Gastroesophageal sphincter (tissue), 4 donors: ENCODE results near the gene CRYGN. TPM values are rescaled to one million over a fixed set of nuclear protein-coding genes. Genes with fewer than 3 reads are reported as not detected.

Experiments used
- ATAC-seq: fragments of 150-250 bp; one replicate; pipeline ENCODE4 v1.9.1; 2016; ENCODE audit warnings: mild to moderate bottlenecking, moderate library complexity
- H3K27ac ChIP-seq, 4 donors: fragments of 200-600 bp; sonication (generic) in 3 of 4; 1 replicate in 3 of 4; 2 replicates in 1 of 4; pipeline ENCODE4 v1.5.1; 2016 to 2019
- H3K27me3 ChIP-seq: fragments of 200-600 bp; sonication (generic); one replicate; pipeline ENCODE4 v1.5.1; 2019
- H3K36me3 ChIP-seq, 2 donors: fragments of 200-600 bp; sonication (generic); one replicate each; pipeline ENCODE4 v1.5.1; 2019; ENCODE audit warnings: control low read depth in 1 of 2
- H3K4me1 ChIP-seq, 3 donors: fragments of 200-600 bp; sonication (generic); 1 replicate in 2 of 3; 2 replicates in 1 of 3; pipeline ENCODE4 v1.5.1; 2016 to 2019; ENCODE audit warnings: control low read depth in 2 of 3
- H3K4me3 ChIP-seq, 2 donors: fragments of 200-600 bp; sonication (generic); one replicate each; pipeline ENCODE4 v1.5.1; 2019; ENCODE audit warnings: mild to moderate bottlenecking in 1 of 2, moderate library complexity in 1 of 2
- H3K9me3 ChIP-seq, 3 donors: fragments of 200-600 bp; sonication (generic); one replicate each; pipeline ENCODE4 v1.5.1; 2017 to 2019; ENCODE audit warnings: control low read depth in 2 of 3
- CTCF ChIP-seq, 4 experiments: fragments of 200-600 bp in 2 of 4; fragments of 450-650 bp in 2 of 4; sonication (generic) in 1 of 4; IDR thresholded peaks; one replicate each; pipeline ENCODE4 v1.5.1; 2017 to 2019; ENCODE audit warnings: antibody characterized with exemption in 4 of 4, mild to moderate bottlenecking in 2 of 4, moderate library complexity in 2 of 4
- EP300 ChIP-seq: sonication (generic); formaldehyde crosslinking; IDR thresholded peaks from one replicate; pipeline ENCODE4 v1.6.1; 2017; ENCODE audit warnings: antibody characterized with exemption, mild to moderate bottlenecking
- POLR2A ChIP-seq, 2 donors: fragments of 450-650 bp; IDR thresholded peaks; one replicate each; pipeline ENCODE4 v1.6.1; 2017; ENCODE audit warnings: antibody characterized with exemption in 2 of 2, mild to moderate bottlenecking in 2 of 2, moderate library complexity in 1 of 2
- POLR2AphosphoS5 ChIP-seq: sonication (generic); formaldehyde crosslinking; IDR thresholded peaks from one replicate; pipeline ENCODE4 v1.6.1; 2017; ENCODE audit warnings: antibody characterized with exemption
- WGBS, 2 donors: methylation state at CpG; one replicate each; pipeline ENCODE4 v1.1.5; 2018; ENCODE audit warnings: low coverage in 1 of 2; 5-methylcytosine and 5-hydroxymethylcytosine counted together
- total RNA-seq, 4 donors: library from RNA; depleted of rRNA; stranded (reverse); fragments of >200 nt; gene quantifications; one replicate each; pipeline ENCODE4 v1.1.0, GENCODE V29; 2016

CRYGN gene
- total RNA-seq, 4 donors from 2014 or later = 0.27 to 4.4 TPM; not detected in 2

DNA sequence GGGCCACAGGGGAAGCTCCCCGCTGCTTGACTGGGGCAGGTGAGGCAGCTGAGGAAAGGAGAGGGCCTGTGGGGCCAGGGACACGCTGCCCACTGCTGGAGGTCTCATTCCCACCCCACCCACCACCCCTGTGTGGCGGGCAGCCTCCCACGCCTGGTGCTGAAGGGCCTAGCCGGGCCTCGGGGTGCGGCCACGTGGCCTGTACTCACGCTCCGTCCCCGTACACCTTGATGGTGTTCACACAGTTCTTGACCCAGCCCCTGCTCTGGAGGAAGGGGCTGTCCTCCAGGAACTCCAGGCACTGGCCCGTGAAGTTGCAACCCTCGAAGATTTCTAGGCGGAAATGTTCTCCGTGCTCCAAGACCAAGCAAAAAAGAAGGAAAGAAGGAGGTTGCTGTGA is 4.0 kb downstream of the CRYGN start:
- Histone ChIP-seq H3K4me3 (no peak overlapping the region), H3K36me3 (no peaks in the 10 kb centered on the region), H3K4me1 (peaks cover 0 to 17% (median 17%) of the 10 kb centered on the region in 3 donors), H3K27ac (peak overlapping the region in 3 of 4 donors; percentile 15 to 61 (median 54)), H3K9me3 (no peaks in the 10 kb centered on the region), H3K27me3 (peaks cover 26% of the 10 kb centered on the region)
- TF ChIP-seq POLR2AphosphoS5 (no peak), EP300 (no peak), CTCF (IDR thresholded peaks at IDR 0.05) (no peak), POLR2A (IDR thresholded peaks at IDR 0.05) (no peak)
- 93 to 100% methylated on average over 2 to 3 of the region's 15 CpGs for WGBS, 2 donors
- ATAC-seq = no peak

- no peaks in the 10 kb centered on the region for H3K9me3 ChIP-seq
- no peak overlapping the region for H3K4me3 ChIP-seq
- TF ChIP-seq POLR2AphosphoS5 (no peak), EP300 (no peak), POLR2A (IDR thresholded peaks at IDR 0.05) (no peak), CTCF (IDR thresholded peaks at IDR 0.05) (no peak)
- no peak for ATAC-seq
- peak overlapping the region in 1 of 4 donors; percentile 15 for H3K27ac ChIP-seq
- peaks cover 0 to 10% (median 10%) of the 10 kb centered on the region in 3 donors for H3K4me1 ChIP-seq
- H3K36me3 ChIP-seq = no peaks in the 10 kb centered on the region
- peaks cover 26% of the 10 kb centered on the region for H3K27me3 ChIP-seq
- WGBS, 2 donors = 100% methylated on average over 1 of the region's 20 CpGs
These were observed 4.6 kb downstream of the CRYGN start for GRCh38 chr7:151435103-151435916.

DNA sequence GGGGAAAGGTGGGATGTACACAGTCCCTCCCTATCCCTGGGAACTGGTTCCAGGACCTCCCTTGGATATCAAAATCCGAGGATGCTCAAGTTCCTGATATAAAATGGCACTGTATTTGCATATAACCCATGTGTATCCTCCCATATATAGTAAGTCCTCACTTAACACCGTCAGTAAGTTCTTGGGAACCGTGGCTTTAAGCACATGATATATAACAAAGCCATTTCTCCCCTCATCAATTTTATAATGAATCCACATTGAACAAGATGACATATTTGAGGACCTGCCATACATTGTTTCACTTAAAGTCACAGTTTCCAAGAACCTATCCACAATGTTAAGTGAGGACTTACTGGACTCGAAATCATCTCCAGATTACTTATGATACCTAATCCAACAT is 5.4 kb downstream of the CRYGN start:
- no peak overlapping the region for H3K27ac ChIP-seq
- no peak for TF ChIP-seq POLR2AphosphoS5
- TF ChIP-seq EP300 = no peak
- no peak for TF ChIP-seq CTCF (IDR thresholded peaks at IDR 0.05)
- TF ChIP-seq POLR2A (IDR thresholded peaks at IDR 0.05) = no peak
- no peaks in the 10 kb centered on the region for H3K9me3 ChIP-seq
- no peaks in the 10 kb centered on the region for H3K36me3 ChIP-seq
- peaks cover 19% of the 10 kb centered on the region for H3K27me3 ChIP-seq
- H3K4me3 ChIP-seq = no peak overlapping the region
- H3K4me1 ChIP-seq = peaks cover 0 to 4% (median 3%) of the 10 kb centered on the region in 3 donors
- WGBS, 2 donors = 80 to 87% methylated on average over 4 of the region's 4 CpGs
- ATAC-seq = no peak

DNA sequence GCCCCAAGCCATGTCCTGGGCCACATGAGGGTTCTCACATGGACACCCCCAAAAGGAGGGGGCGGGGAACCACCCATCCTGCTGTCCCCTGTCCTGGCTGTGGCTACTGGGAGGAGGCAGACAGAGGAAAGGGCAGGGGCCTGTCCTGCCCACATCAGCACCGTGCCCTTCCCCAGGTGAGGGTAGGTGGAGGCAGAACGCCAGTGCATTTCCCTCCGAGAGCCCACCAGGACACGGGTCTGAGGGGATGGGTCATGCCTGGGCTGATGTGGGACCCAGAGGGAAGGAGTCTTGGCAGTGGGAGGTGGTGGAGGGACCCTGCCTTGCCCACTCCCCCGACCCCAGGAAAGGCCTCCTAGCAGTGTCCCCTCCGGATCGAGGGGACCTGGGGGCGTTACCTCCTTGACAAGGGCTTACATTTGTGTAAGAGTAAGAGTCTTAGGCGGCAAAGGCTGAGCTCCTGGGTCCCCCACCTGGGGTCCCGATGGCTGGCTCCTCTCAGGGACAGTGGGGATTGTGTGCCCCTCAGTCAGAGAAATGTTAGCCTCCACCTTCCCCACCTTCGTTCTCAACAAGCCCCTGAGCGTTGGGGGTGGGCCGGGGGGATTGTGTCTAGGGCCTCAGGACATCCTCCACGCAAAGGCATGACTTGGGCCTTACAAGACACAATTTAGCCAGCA is 6.1 kb downstream of the CRYGN start:
- H3K36me3 ChIP-seq = no peaks in the 10 kb centered on the region
- H3K4me3 ChIP-seq = no peak overlapping the region
- no peak for ATAC-seq
- H3K27me3 ChIP-seq = peaks cover 12% of the 10 kb centered on the region
- no peak overlapping the region for H3K27ac ChIP-seq
- H3K4me1 ChIP-seq = peaks cover 0 to 3% (median 3%) of the 10 kb centered on the region in 3 donors
- WGBS, 2 donors = 80% methylated on average over 1 of the region's 15 CpGs; no CpG with 5 or more reads in 1 of the 2 donors
- no peak for TF ChIP-seq POLR2AphosphoS5
- TF ChIP-seq EP300 = no peak
- no peak for TF ChIP-seq POLR2A (IDR thresholded peaks at IDR 0.05)
- TF ChIP-seq CTCF (IDR thresholded peaks at IDR 0.05) = no peak
- no peaks in the 10 kb centered on the region for H3K9me3 ChIP-seq
